Panc1 (cell line): Measurements from ENCODE around the gene LURAP1L. TPM values are rescaled to one million over a fixed set of nuclear protein-coding genes. Genes with fewer than 3 reads are reported as not detected.

Experiments used
- ATAC-seq: fragments of 200-7000 bp; cut with Tn5 transposase; 2 replicates; pipeline ENCODE4 v1.9.1; 2020; ENCODE audit warnings: mild to moderate bottlenecking, moderate library complexity
- BruUV-seq: library from RNA; stranded (reverse); fragments of 400-500 nt; replicated peaks from 2 replicates; lab custom pipeline; 2021; lab: Mats Ljungman, UMichigan
- CTCF ChIA-PET: fragments of 300-600 bp; sonication (Branson Sonifier 250); formaldehyde crosslinking; loops from one replicate; lab custom pipeline; 2022; ENCODE audit warnings: antibody characterized with exemption; lab: Charles Lee
- POLR2A ChIA-PET: fragments of 300-600 bp; sonication (Branson Sonifier 250); formaldehyde crosslinking; loops from one replicate; lab custom pipeline; 2022; ENCODE audit warnings: antibody characterized with exemption; lab: Charles Lee
- DNase-seq: peaks from one replicate; pipeline ENCODE4 v3.0.0-alpha.2; 2010; ENCODE audit warnings: low read depth, low spot score
- H3K27ac ChIP-seq: 2 replicates; pipeline ENCODE4 v1.5.1; 2011; ENCODE audit warnings: mild to moderate bottlenecking, low read length, inconsistent platforms
- H3K27me3 ChIP-seq: fragments of 200-500 bp; sonication (Bioruptor generic); 2 replicates; pipeline ENCODE4 v1.6.0; 2014; ENCODE audit warnings: low read length, inconsistent platforms; ENCODE audit not compliant: control insufficient read depth, insufficient read depth
- H3K36me3 ChIP-seq: fragments of 200-500 bp; sonication (Bioruptor generic); 2 replicates; pipeline ENCODE4 v1.5.1; 2014; ENCODE audit warnings: inconsistent platforms, mild to moderate bottlenecking, low read length, moderate library complexity; ENCODE audit not compliant: control insufficient read depth, insufficient read depth
- H3K4me1 ChIP-seq: 2 replicates; pipeline ENCODE4 v1.5.1; 2011; ENCODE audit warnings: inconsistent platforms, mild to moderate bottlenecking, low read length, moderate library complexity; ENCODE audit not compliant: control insufficient read depth, insufficient read depth
- H3K4me3 ChIP-seq, 2 experiments: 2 replicates each; pipeline ENCODE4 v1.5.1; 2011 to 2012; ENCODE audit warnings: low read depth in 2 of 2, low read length in 2 of 2, mild to moderate bottlenecking in 2 of 2, inconsistent platforms in 1 of 2, moderate library complexity in 1 of 2
- H3K9me3 ChIP-seq: fragments of 200-500 bp; sonication (Bioruptor generic); 2 replicates; pipeline ENCODE4 v1.5.1; 2014; ENCODE audit warnings: low read depth, mild to moderate bottlenecking, inconsistent platforms, low read length, moderate library complexity; ENCODE audit not compliant: control insufficient read depth, insufficient read depth
- POLR2AphosphoS5 ChIP-seq: IDR thresholded peaks from 2 replicates; pipeline ENCODE4 v1.6.1; 2012; ENCODE audit warnings: mild to moderate bottlenecking, low read depth, low read length, moderate library complexity
- SIN3A ChIP-seq: IDR thresholded peaks from 2 replicates; pipeline ENCODE4 v1.6.1; 2012; ENCODE audit warnings: low read depth, mild to moderate bottlenecking, low read length, moderate library complexity, borderline replicate concordance; ENCODE audit not compliant: insufficient read depth
- TCF7L2 ChIP-seq: IDR thresholded peaks from 2 replicates; pipeline ENCODE4 v1.6.1; 2011; ENCODE audit warnings: mild to moderate bottlenecking, low read depth, low read length, inconsistent platforms
- in situ Hi-C: cut with HindIII; loops from 2 replicates; pipeline ENCODE4 v1.10.0; 2016; ENCODE audit warnings: low sequenced_read_pairs, low pct_unique_long_range_greater_than_20kb
- intact Hi-C: fragments of 100-400 bp; cut with micrococcal nuclease; formaldehyde crosslinking; loops from one replicate; pipeline ENCODE4 v1.10.0; 2022; ENCODE audit not compliant: unreplicated experiment
- total RNA-seq: library from RNA; stranded (reverse); gene quantifications from one replicate; pipeline ENCODE4 v1.2.1, GENCODE V29; 2021; ENCODE audit not compliant: unreplicated experiment
- TF ChIP-seq, protein P1 (sequence below), 2 experiments: IDR thresholded peaks; 2 replicates each; pipeline ENCODE4 v1.6.1; 2011 to 2012; ENCODE audit warnings: low read depth in 2 of 2, control low read depth in 1 of 2, low read length in 1 of 2, mild to moderate bottlenecking in 1 of 2, moderate library complexity in 1 of 2; ENCODE audit not compliant: insufficient read depth in 1 of 2
- TF ChIP-seq, protein P2 (sequence below): fragments of 450-650 bp; IDR thresholded peaks from 2 replicates; pipeline ENCODE4 v1.5.1; 2017; ENCODE audit warnings: mild to moderate bottlenecking

LURAP1L gene
- total RNA-seq, 1 experiment from 2014 or later: 6.8 TPM

DNA sequence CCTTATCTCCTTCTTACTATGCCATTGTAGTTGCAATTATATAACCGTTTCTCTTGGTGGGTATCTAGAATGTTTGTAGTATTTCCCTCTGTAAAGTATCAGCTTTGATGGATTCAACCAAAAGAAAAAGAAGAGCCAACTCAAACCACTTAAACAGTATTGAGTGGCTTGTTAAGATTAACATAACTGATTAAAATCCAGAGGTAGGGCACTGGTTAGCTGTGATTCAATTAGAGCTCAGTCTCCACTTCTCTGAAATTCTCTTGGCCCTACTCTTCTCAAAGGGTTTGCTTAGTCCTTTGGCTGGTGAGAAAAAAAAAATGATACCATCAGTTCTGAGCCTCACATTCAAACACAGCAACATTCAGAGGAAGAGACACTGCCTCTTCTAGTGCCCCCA is 44.6 kb upstream of the LURAP1L start:
- CTCF ChIA-PET: no interaction called here
- DNase-seq (no peak), ATAC-seq (no peak)
- BruUV-seq: no TSS peak
- Histone ChIP-seq H3K4me1 (no peaks in the 10 kb centered on the region), H3K9me3 (no peaks in the 10 kb centered on the region), H3K27ac (no peak overlapping the region), H3K36me3 (no peaks in the 10 kb centered on the region), H3K4me3 (no peak overlapping the region), H3K27me3 (no peaks in the 10 kb centered on the region)
- POLR2A ChIA-PET: no interaction called here
- in situ Hi-C loops: no loop called here
- intact Hi-C loops: no loop called here
- TF ChIP-seq, protein P1, sequence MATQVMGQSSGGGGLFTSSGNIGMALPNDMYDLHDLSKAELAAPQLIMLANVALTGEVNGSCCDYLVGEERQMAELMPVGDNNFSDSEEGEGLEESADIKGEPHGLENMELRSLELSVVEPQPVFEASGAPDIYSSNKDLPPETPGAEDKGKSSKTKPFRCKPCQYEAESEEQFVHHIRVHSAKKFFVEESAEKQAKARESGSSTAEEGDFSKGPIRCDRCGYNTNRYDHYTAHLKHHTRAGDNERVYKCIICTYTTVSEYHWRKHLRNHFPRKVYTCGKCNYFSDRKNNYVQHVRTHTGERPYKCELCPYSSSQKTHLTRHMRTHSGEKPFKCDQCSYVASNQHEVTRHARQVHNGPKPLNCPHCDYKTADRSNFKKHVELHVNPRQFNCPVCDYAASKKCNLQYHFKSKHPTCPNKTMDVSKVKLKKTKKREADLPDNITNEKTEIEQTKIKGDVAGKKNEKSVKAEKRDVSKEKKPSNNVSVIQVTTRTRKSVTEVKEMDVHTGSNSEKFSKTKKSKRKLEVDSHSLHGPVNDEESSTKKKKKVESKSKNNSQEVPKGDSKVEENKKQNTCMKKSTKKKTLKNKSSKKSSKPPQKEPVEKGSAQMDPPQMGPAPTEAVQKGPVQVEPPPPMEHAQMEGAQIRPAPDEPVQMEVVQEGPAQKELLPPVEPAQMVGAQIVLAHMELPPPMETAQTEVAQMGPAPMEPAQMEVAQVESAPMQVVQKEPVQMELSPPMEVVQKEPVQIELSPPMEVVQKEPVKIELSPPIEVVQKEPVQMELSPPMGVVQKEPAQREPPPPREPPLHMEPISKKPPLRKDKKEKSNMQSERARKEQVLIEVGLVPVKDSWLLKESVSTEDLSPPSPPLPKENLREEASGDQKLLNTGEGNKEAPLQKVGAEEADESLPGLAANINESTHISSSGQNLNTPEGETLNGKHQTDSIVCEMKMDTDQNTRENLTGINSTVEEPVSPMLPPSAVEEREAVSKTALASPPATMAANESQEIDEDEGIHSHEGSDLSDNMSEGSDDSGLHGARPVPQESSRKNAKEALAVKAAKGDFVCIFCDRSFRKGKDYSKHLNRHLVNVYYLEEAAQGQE (IDR thresholded peaks at IDR 0.05; ENCODE audit: insufficient read depth in 1 of 2, low read depth in 2 of 2, low read length in 1 of 2): no peak
- TF ChIP-seq, protein P2, sequence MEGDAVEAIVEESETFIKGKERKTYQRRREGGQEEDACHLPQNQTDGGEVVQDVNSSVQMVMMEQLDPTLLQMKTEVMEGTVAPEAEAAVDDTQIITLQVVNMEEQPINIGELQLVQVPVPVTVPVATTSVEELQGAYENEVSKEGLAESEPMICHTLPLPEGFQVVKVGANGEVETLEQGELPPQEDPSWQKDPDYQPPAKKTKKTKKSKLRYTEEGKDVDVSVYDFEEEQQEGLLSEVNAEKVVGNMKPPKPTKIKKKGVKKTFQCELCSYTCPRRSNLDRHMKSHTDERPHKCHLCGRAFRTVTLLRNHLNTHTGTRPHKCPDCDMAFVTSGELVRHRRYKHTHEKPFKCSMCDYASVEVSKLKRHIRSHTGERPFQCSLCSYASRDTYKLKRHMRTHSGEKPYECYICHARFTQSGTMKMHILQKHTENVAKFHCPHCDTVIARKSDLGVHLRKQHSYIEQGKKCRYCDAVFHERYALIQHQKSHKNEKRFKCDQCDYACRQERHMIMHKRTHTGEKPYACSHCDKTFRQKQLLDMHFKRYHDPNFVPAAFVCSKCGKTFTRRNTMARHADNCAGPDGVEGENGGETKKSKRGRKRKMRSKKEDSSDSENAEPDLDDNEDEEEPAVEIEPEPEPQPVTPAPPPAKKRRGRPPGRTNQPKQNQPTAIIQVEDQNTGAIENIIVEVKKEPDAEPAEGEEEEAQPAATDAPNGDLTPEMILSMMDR: no peak
- no peak for TF ChIP-seq SIN3A
- no peak for TF ChIP-seq POLR2AphosphoS5
- TF ChIP-seq TCF7L2: no peak

DNA sequence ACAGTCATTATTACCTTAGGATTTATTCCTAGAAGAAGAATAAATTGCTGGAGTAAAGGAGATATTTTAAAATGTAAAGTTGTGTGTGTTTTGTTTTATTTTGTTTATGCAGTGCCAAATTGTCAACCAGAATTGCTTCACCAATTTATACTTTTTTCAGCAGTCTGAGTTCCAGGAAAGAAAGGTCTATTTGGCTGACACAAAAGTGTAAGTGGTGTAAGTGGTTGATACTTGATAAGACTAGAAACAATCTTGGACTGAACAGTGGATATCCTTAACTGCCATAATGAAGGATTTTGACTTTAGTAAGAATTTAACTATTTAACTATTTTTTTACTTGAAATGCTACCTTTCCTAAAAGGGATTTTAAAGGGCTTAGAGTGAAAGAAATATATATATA is 43.9 kb upstream of the LURAP1L start:
- no peak overlapping the region for H3K4me3 ChIP-seq
- POLR2A ChIA-PET: no interaction called here
- intact Hi-C loops (no loop called here), in situ Hi-C loops (no loop called here)
- no peaks in the 10 kb centered on the region for H3K27me3 ChIP-seq
- no peak overlapping the region for H3K27ac ChIP-seq
- no peak for ATAC-seq
- TF ChIP-seq, protein P2: no peak
- TF ChIP-seq SIN3A (no peak), TCF7L2 (no peak), POLR2AphosphoS5 (no peak)
- TF ChIP-seq, protein P1 (IDR thresholded peaks at IDR 0.05; ENCODE audit: insufficient read depth in 1 of 2, low read depth in 2 of 2, low read length in 1 of 2): no peak
- no peak for DNase-seq
- no peaks in the 10 kb centered on the region for H3K36me3 ChIP-seq
- no peaks in the 10 kb centered on the region for H3K9me3 ChIP-seq
- CTCF ChIA-PET: no interaction called here
- BruUV-seq: no TSS peak
- H3K4me1 ChIP-seq: no peaks in the 10 kb centered on the region
